ENCODE measurements around the gene TP73. TPM values are rescaled to one million over a fixed set of nuclear protein-coding genes. Genes with fewer than 3 reads are reported as not detected.
A peak's percentile ranks its signal among the peaks of the same experiment; 100 is the strongest.

TP73 gene
- total RNA-seq, 1 experiment from 2014 or later, result 0.82 TPM

- peak; percentile 20 for TF ChIP-seq CTCF (IDR thresholded peaks at IDR 0.05; ENCODE audit: unreplicated experiment)
- no peak for DNase-seq (ENCODE audit: unreplicated experiment)
- ChIA-PET CTCF (interaction anchor here (0.6 kb wide), 1 partner anchor 1686 kb away, joined by 3 read pairs; no protein-coding TSS in a partner anchor), POLR2A (interaction anchor here (3.7 kb wide), 1 partner anchor 10 kb away, joined by 20 read pairs; the partner anchor contains the start of gene LRRC47)
- Mint-ChIP-seq H3K36me3 (ENCODE audit: insufficient read depth, unreplicated experiment) (peaks cover 79% of the 10 kb centered on the region), H3K9me3 (ENCODE audit: unreplicated experiment) (no peaks in the 10 kb centered on the region), H3K4me3 (ENCODE audit: unreplicated experiment) (no peak overlapping the region), H3K27me3 (ENCODE audit: insufficient read depth, unreplicated experiment) (no peaks in the 10 kb centered on the region), H3K27ac (ENCODE audit: low read depth, unreplicated experiment) (no peak overlapping the region), H3K4me1 (ENCODE audit: insufficient read depth, unreplicated experiment) (peaks cover 4% of the 10 kb centered on the region)
- no TSS peak for BruUV-seq (replicated peaks)
- intact Hi-C loops (cut with micrococcal nuclease), result no loop called here
These were observed 133.3 kb downstream of the TP73 start for GRCh38 chr1:3785456-3786157.

Other genes with a start within 250 kb of the TP73 start
- 8.6 and 8.8 TPM in 2 replicates for gene ARHGEF16, start 197.9 kb upstream of the TP73 start, total RNA-seq (2022)
- gene MEGF6, start 41.0 kb upstream of the TP73 start, total RNA-seq (2022), result 12.9 and 14.3 TPM in 2 replicates
- gene TPRG1L, start 27.5 kb upstream of the TP73 start, total RNA-seq (2022), result 21.9 and 29.7 TPM in 2 replicates
- gene WRAP73, start 2.4 kb upstream of the TP73 start, total RNA-seq (2022), result 25.3 and 29.8 TPM in 2 replicates
- not detected in 2 replicates for gene CCDC27, start 99.9 kb downstream of the TP73 start, total RNA-seq (2022)
- 1.2 TPM in 1 of 2 replicates, not detected in the other for gene SMIM1, start 120.2 kb downstream of the TP73 start, total RNA-seq (2022)
- 46.1 and 53.0 TPM in 2 replicates for gene LRRC47, start 144.0 kb downstream of the TP73 start, total RNA-seq (2022)
- 68.7 and 74.1 TPM in 2 replicates for gene CEP104, start 204.7 kb downstream of the TP73 start, total RNA-seq (2022)
- gene DFFB, start 205.0 kb downstream of the TP73 start, total RNA-seq (2022), result 4.5 and 4.8 TPM in 2 replicates
- 22.4 and 24.4 TPM in 2 replicates for gene C1orf174, start 247.8 kb downstream of the TP73 start, total RNA-seq (2022)